ENCODE results near the gene KRT84.

The KRT84 gene

DNA sequence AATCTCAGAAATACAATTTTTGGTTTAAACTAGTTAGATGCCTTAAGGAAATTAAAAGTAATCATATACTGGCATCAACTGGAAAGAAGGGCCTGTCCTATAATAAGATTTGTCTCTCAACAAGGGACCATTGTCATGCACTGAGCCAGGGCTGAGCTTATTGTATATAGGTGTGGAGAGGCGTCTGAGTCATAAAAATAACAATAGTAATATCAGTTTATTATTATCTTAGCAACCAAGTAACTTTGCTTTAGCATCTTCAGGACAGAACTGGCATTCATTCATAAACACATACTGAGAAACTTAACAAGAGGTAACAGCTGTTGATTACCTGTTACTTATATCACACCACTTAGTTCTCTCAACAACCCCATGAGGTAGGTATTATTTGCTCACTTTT, 41.6 kb upstream of the KRT84 start:
- TF ChIP-seq, protein P1, sequence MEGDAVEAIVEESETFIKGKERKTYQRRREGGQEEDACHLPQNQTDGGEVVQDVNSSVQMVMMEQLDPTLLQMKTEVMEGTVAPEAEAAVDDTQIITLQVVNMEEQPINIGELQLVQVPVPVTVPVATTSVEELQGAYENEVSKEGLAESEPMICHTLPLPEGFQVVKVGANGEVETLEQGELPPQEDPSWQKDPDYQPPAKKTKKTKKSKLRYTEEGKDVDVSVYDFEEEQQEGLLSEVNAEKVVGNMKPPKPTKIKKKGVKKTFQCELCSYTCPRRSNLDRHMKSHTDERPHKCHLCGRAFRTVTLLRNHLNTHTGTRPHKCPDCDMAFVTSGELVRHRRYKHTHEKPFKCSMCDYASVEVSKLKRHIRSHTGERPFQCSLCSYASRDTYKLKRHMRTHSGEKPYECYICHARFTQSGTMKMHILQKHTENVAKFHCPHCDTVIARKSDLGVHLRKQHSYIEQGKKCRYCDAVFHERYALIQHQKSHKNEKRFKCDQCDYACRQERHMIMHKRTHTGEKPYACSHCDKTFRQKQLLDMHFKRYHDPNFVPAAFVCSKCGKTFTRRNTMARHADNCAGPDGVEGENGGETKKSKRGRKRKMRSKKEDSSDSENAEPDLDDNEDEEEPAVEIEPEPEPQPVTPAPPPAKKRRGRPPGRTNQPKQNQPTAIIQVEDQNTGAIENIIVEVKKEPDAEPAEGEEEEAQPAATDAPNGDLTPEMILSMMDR (IDR thresholded peaks at IDR 0.05; ENCODE audit: low read depth, low read length), result no peak
- H3K4me3 ChIP-seq (ENCODE audit: low read depth, low read length), result no peak overlapping the region

- no peak overlapping the region for H3K4me3 ChIP-seq (ENCODE audit: low read depth, low read length)
- TF ChIP-seq, protein P1 (IDR thresholded peaks at IDR 0.05; ENCODE audit: low read depth, low read length), result no peak
Measured at GRCh38 chr12:52426034-52426433, 40.6 kb upstream of the KRT84 start.

- TF ChIP-seq, protein P1 (IDR thresholded peaks at IDR 0.05; ENCODE audit: low read depth, low read length), result no peak
- no peak overlapping the region for H3K4me3 ChIP-seq (ENCODE audit: low read depth, low read length)
Measured at GRCh38 chr12:52425466-52425865, 40.0 kb upstream of the KRT84 start.

DNA sequence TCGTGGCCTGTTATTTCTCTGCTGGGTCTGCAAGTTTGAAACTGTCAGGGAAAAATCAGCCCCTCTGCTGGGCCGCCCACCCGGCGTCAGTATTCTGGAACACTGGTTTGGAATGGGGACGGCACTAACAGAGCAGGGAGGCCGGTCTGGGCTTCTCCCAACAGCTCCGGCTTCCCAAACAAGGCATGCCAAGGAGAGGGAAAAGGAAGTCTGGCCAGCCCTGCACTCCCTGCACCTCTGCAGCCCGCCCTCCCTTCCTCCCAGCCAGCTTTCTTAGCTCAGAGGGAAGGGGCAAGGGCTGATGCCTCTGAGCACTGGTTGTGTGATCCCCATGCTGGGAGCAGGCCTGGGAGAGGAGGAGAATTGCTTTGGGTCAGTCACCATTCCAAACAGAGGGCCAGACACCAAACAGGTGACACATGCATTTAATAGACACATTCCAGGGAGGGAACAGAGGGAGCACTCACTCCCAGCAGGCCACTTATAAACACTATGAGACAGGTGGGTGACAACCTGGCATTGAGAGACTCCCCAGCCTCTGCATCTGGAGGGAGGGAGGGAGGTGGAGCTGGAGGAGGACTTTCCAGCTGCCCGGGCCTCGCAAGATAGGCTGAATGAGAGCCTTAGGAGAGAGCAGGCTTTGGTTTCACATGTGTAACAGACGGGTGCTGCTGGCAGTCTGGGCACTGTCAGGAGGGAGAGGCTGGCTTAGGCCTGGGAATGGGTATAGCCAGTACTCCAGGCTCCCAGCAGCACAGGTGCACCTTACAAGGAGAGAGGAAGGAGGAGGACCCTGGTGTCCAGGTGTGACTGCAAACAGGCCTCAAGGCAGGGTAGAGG, 38.4 kb upstream of the KRT84 start:
- TF ChIP-seq, protein P1 (IDR thresholded peaks at IDR 0.05; ENCODE audit: low read depth, low read length), result no peak
- H3K4me3 ChIP-seq (ENCODE audit: low read depth, low read length), result no peak overlapping the region

DNA sequence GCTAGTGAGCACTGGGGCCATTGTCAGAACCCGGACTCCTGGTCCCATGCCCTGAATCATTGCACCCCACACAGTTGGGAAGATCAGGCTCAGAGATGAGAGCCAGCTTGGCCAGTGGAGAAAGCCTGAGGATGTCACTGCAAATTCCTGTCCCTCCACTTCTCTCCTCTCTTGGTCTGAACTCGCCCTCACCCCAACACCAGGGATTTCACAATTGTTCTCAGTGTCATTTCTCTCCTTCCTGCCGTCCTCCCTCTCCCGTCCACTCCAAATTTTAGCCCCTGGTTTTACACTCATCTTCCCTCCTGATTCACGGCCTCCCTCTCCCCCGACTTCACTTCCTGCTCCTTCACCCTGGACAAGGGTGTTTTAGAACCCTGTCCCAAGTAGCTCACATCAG, 37.6 kb upstream of the KRT84 start:
- TF ChIP-seq, protein P1 (IDR thresholded peaks at IDR 0.05; ENCODE audit: low read depth, low read length), result no peak
- no peak overlapping the region for H3K4me3 ChIP-seq (ENCODE audit: low read depth, low read length)

GRCh38 chr12:52419656-52420055, 34.2 kb upstream of the KRT84 start:
- H3K4me3 ChIP-seq (ENCODE audit: low read depth, low read length), result no peak overlapping the region
- TF ChIP-seq, protein P1 (IDR thresholded peaks at IDR 0.05; ENCODE audit: low read depth, low read length), result no peak

DNA sequence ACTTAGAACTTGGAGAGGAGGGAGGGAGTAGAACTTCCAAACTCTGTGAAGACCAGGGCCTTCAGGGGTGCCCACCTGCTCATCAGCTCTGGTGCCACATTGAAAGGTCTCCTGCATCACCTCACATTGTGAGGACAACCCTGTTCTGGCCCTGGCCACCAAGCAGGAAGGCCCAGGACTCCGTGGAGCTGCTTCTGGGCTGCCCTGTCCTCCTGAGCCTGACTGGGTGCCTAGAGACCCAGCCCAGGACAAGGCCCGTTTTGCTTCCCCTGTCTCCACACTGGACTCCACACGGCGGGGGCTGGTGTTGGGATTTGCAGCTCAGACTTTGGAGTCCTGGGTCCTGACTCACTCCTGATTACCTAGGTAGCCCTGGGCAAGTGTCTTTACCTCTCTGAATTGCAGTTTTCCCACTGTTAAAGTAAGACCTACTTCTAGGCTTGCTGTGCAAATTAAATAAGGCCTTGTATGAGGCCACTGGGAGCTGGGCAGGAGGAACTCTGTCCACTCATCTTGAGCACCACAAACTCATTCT, 33.2 kb upstream of the KRT84 start:
- no peak overlapping the region for H3K4me3 ChIP-seq (ENCODE audit: low read depth, low read length)
- TF ChIP-seq, protein P1 (IDR thresholded peaks at IDR 0.05; ENCODE audit: low read depth, low read length), result no peak
